NOMO-1 treated with DMSO at 0.1 percent for 48 hours (cell line): ENCODE data around the gene SLC43A1.

ENCODE experiments used
- DNase-seq: peaks from one replicate; lab custom pipeline; 2025; ENCODE audit not compliant: unreplicated experiment; lab: John Stamatoyannopoulos, UW

Gene SLC43A1

GRCh38 chr11:57434640-57435546, 80.6 kb downstream of the SLC43A1 start:
- DNase-seq = peak; percentile 79
